GM21526 (cell line): ENCODE data around the gene TTBK1.

Experiments
- ATAC-seq: cut with Tn5 transposase; IDR thresholded peaks from one replicate; pipeline ENCODE4 v1.9.1; 2021; ENCODE audit warnings: moderate library complexity; ENCODE audit not compliant: unreplicated experiment, low FRiP score

Gene TTBK1

GRCh38 chr6:43254138-43254817 lies 11.0 kb downstream of the TTBK1 start:
- ATAC-seq = no peak

GRCh38 chr6:43254846-43255245 lies 11.6 kb downstream of the TTBK1 start:
- ATAC-seq = no peak

GRCh38 chr6:43255408-43256054 lies 12.2 kb downstream of the TTBK1 start:
- no peak for ATAC-seq

GRCh38 chr6:43256670-43257366 lies 13.5 kb downstream of the TTBK1 start:
- ATAC-seq = no peak

- no peak for ATAC-seq
Measured at GRCh38 chr6:43257367-43258145, 14.3 kb downstream of the TTBK1 start.

- no peak for ATAC-seq
Measured at GRCh38 chr6:43258180-43258579, 14.9 kb downstream of the TTBK1 start.

GRCh38 chr6:43258807-43259686 lies 15.8 kb downstream of the TTBK1 start:
- ATAC-seq = no peak

- ATAC-seq = no peak
Measured at GRCh38 chr6:43260791-43261190, 17.5 kb downstream of the TTBK1 start.

- ATAC-seq = no peak
Measured at GRCh38 chr6:43261198-43261597, 17.9 kb downstream of the TTBK1 start.

GRCh38 chr6:43262000-43262779 lies 18.9 kb downstream of the TTBK1 start:
- ATAC-seq = no peak

GRCh38 chr6:43262780-43263313 lies 19.6 kb downstream of the TTBK1 start:
- no peak for ATAC-seq

GRCh38 chr6:43263314-43264178 lies 20.3 kb downstream of the TTBK1 start:
- peak; percentile 60 for ATAC-seq

GRCh38 chr6:43264599-43265145 lies 21.4 kb downstream of the TTBK1 start:
- ATAC-seq = no peak

GRCh38 chr6:43265564-43265963 lies 22.3 kb downstream of the TTBK1 start:
- ATAC-seq = no peak

- no peak for ATAC-seq
Measured at GRCh38 chr6:43267619-43268354, 24.5 kb downstream of the TTBK1 start.

GRCh38 chr6:43268355-43268700 lies 25.0 kb downstream of the TTBK1 start:
- no peak for ATAC-seq

- ATAC-seq = no peak
Measured at GRCh38 chr6:43268782-43269272, 25.5 kb downstream of the TTBK1 start.
